Measurements from ENCODE around the gene GOLM1. TPM values are rescaled to one million over a fixed set of nuclear protein-coding genes. Genes with fewer than 3 reads are reported as not detected.

The GOLM1 gene
- total RNA-seq, 1 donor from 2014 or later: 149 TPM

GRCh38 chr9:86047361-86047760 lies 52.0 kb downstream of the GOLM1 start:
- no peak for TF ChIP-seq CTCF (conservative IDR thresholded peaks at IDR 0.05)
- Mint-ChIP-seq H3K4me1 (ENCODE audit: unreplicated experiment) (peaks cover under 1% of the 10 kb centered on the region), H3K36me3 (peaks cover 44% of the 10 kb centered on the region), H3K27me3 (no peaks in the 10 kb centered on the region), H3K27ac (peak overlapping the region; percentile 20), H3K9me3 (no peaks in the 10 kb centered on the region), H3K4me3 (no peak overlapping the region)
- no peak for DNase-seq (ENCODE audit: extremely low spot score, unreplicated experiment)

DNA sequence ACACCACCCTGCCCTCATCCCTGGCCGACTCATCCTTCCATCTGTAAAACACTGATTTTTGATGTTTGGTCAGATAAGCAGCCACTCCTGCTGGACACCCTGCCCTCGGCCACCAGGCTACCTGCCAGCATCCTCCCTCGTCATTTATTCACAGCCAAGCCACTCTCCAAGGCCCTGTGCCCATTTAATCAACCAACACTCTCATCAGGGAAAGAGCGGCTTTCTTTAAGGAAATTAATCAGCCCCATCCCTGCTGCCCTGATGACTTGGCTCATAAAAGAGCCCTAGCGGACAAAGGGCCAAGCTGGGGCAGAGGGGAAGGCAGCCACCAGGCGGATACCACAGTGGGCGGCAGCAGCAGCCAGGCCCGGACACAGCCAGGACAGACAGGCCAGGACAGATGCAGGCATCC lies 52.4 kb downstream of the GOLM1 start:
- Mint-ChIP-seq H3K4me3 (no peak overlapping the region), H3K27ac (peak overlapping the region; percentile 20)

GRCh38 chr9:86046071-86046636 lies 53.2 kb downstream of the GOLM1 start:
- peaks cover 4% of the 10 kb centered on the region for H3K4me1 Mint-ChIP-seq (ENCODE audit: unreplicated experiment)
- no peak overlapping the region for H3K4me3 Mint-ChIP-seq
- no peaks in the 10 kb centered on the region for H3K27me3 Mint-ChIP-seq
- peaks cover 32% of the 10 kb centered on the region for H3K36me3 Mint-ChIP-seq
- H3K9me3 Mint-ChIP-seq: no peaks in the 10 kb centered on the region
- DNase-seq (ENCODE audit: extremely low spot score, unreplicated experiment): no peak
- TF ChIP-seq CTCF (conservative IDR thresholded peaks at IDR 0.05): no peak
- H3K27ac Mint-ChIP-seq: no peak overlapping the region

More for the DNA sequence above, 52.4 kb downstream of the GOLM1 start:
- H3K27me3 Mint-ChIP-seq: no peaks in the 10 kb centered on the region
- no peaks in the 10 kb centered on the region for H3K9me3 Mint-ChIP-seq
- peaks cover 4% of the 10 kb centered on the region for H3K4me1 Mint-ChIP-seq (ENCODE audit: unreplicated experiment)
- no peak for TF ChIP-seq CTCF (conservative IDR thresholded peaks at IDR 0.05)
- DNase-seq (ENCODE audit: extremely low spot score, unreplicated experiment): no peak
- peaks cover 39% of the 10 kb centered on the region for H3K36me3 Mint-ChIP-seq

DNA sequence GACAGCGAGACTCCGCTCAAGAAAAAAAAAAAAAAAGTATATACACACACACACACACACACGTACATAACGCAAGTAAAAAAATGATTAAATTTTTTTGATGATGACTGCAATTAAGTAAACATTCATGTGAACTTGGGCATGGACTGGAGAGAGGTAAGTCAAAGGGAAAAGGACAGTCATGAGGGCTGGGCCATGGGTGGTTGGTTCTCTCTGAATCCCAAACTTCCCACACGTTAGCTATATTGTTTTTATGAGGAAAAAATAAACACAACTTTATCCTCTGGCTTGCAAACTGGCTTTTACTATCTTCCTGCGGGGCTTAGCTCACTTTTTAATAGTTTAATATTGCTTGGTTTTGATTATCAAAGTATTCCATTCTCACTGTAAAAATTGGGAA lies 53.7 kb downstream of the GOLM1 start:
- no peaks in the 10 kb centered on the region for H3K9me3 Mint-ChIP-seq

GRCh38 chr9:86043999-86044398 lies 55.4 kb downstream of the GOLM1 start:
- Mint-ChIP-seq H3K4me1 (ENCODE audit: unreplicated experiment) (peaks cover 4% of the 10 kb centered on the region), H3K4me3 (no peak overlapping the region), H3K27me3 (no peaks in the 10 kb centered on the region), H3K36me3 (peaks cover 31% of the 10 kb centered on the region), H3K27ac (no peak overlapping the region), H3K9me3 (no peaks in the 10 kb centered on the region)
- DNase-seq (ENCODE audit: extremely low spot score, unreplicated experiment): no peak
- peak; percentile 21 for TF ChIP-seq CTCF (conservative IDR thresholded peaks at IDR 0.05)

More for the DNA sequence above, 53.7 kb downstream of the GOLM1 start:
- H3K4me3 Mint-ChIP-seq: no peak overlapping the region
- peaks cover 4% of the 10 kb centered on the region for H3K4me1 Mint-ChIP-seq (ENCODE audit: unreplicated experiment)
- no peak for DNase-seq (ENCODE audit: extremely low spot score, unreplicated experiment)
- no peak for TF ChIP-seq CTCF (conservative IDR thresholded peaks at IDR 0.05)
- H3K27ac Mint-ChIP-seq: no peak overlapping the region
- H3K27me3 Mint-ChIP-seq: no peaks in the 10 kb centered on the region
- H3K36me3 Mint-ChIP-seq: peaks cover 29% of the 10 kb centered on the region

DNA sequence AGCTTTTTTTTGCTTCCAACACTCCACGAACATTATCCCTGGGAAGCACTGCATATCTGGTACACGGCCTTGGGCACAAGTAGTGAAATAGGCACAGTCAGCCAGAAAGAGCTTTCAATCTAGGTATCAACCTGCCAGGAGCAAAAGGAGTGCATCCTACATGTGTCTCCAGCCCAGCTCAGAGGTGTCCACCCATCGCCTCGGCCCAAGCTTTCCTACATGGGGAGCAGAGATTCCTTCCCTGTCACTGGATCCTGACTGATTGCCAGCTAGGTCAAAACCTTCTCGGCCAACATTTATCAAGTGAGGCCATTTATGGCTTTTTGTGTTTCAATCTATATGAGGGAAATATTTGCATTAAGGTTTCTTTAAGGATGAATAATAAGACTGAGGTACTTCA lies 55.8 kb downstream of the GOLM1 start:
- peaks cover 4% of the 10 kb centered on the region for H3K4me1 Mint-ChIP-seq (ENCODE audit: unreplicated experiment)
- no peaks in the 10 kb centered on the region for H3K9me3 Mint-ChIP-seq
- no peak overlapping the region for H3K4me3 Mint-ChIP-seq
- no peak overlapping the region for H3K27ac Mint-ChIP-seq
- H3K27me3 Mint-ChIP-seq: no peaks in the 10 kb centered on the region
- H3K36me3 Mint-ChIP-seq: peaks cover 36% of the 10 kb centered on the region
- no peak for DNase-seq (ENCODE audit: extremely low spot score, unreplicated experiment)
- no peak for TF ChIP-seq CTCF (conservative IDR thresholded peaks at IDR 0.05)
